ENCODE measurements around the gene ICA1.
"Not testable (repeated sequence)": the region's sequence is repeated elsewhere in the genome, so short reads cannot be mapped to it uniquely, and the experiment has no call there.

The ICA1 gene

DNA sequence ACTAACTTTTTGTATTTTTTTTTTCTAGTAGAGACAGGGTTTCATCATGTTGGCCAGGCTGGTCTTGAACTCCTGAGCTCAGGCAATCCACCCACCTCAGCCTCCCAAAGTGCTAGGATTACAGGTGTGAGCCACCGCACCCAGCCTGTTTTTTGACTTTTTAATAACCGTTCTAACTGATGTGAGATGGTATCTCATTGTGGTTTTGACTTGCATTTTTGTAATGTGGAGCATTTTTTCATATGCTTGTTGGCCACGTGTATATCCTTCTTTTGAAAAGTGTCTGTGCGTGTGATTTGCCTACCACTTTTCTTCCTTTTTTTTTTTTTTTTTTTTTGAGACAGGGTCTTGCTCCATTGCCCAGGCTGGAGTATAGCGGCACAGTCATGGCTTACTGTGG lies 198.7 kb downstream of the ICA1 start:
- FAIRE-seq; DNase-seq (ENCODE audit: insufficient read length, low spot score): not testable (repeated sequence)
